CD4-positive, CD25-positive, alpha-beta regulatory T cell (primary cell): ENCODE results near the gene NEUROD4. TPM values are rescaled to one million over a fixed set of nuclear protein-coding genes. Genes with fewer than 3 reads are reported as not detected.

Source experiments
- ATAC-seq, 2 donors: fragments of 150-1000 bp; cut with Tn5 transposase; one replicate each; pipeline ENCODE4 v1.10.0; 2021; ENCODE audit warnings: low read depth in 2 of 2, moderate number of reproducible peaks in 2 of 2, moderate library complexity in 1 of 2
- DNase-seq, 3 donors: peaks; one replicate each; pipeline versions ENCODE4 v3.0.0 to v3.0.0-alpha.2; 2012 to 2022; ENCODE audit warnings: mixed read lengths in 1 of 3
- H3K27ac ChIP-seq: one replicate; pipeline ENCODE4 v1.7.0; 2013; ENCODE audit warnings: mild to moderate bottlenecking, low read length; ENCODE audit not compliant: insufficient read depth, poor library complexity, severe bottlenecking
- H3K27me3 ChIP-seq: one replicate; pipeline ENCODE4 v1.7.0; 2013; ENCODE audit warnings: low read length; ENCODE audit not compliant: control insufficient read depth, insufficient read depth
- H3K36me3 ChIP-seq: one replicate; pipeline ENCODE4 v1.7.0; 2013; ENCODE audit warnings: mild to moderate bottlenecking, low read length, moderate library complexity; ENCODE audit not compliant: control insufficient read depth, insufficient read depth
- H3K4me1 ChIP-seq: 2 replicates; pipeline ENCODE4 v1.7.0; 2013; ENCODE audit warnings: mild to moderate bottlenecking, low read length; ENCODE audit not compliant: insufficient read depth, control insufficient read depth, poor library complexity, severe bottlenecking
- H3K4me3 ChIP-seq: one replicate; pipeline ENCODE4 v1.7.0; 2013; ENCODE audit warnings: low read depth, mild to moderate bottlenecking, low read length, moderate library complexity
- H3K9me3 ChIP-seq, 2 experiments: 1 replicate in 1 of 2; 2 replicates in 1 of 2; pipeline ENCODE4 v1.7.0; 2013; ENCODE audit warnings: low read length in 2 of 2, mild to moderate bottlenecking in 1 of 2, moderate library complexity in 1 of 2; ENCODE audit not compliant: control insufficient read depth in 2 of 2
- H3K27ac Mint-ChIP-seq, 3 donors: one replicate each; pipeline ENCODE4 v1.8.0; 2020 to 2022; ENCODE audit warnings: mild to moderate bottlenecking in 3 of 3, mixed read lengths in 3 of 3, moderate library complexity in 2 of 3
- H3K27me3 Mint-ChIP-seq: one replicate; pipeline ENCODE4 v1.8.0; 2022; ENCODE audit warnings: mild to moderate bottlenecking, mixed read lengths
- H3K36me3 Mint-ChIP-seq: one replicate; pipeline ENCODE4 v1.8.0; 2020; ENCODE audit warnings: mixed read lengths
- H3K4me1 Mint-ChIP-seq, 4 donors: one replicate each; pipeline ENCODE4 v1.8.0; 2020 to 2022; ENCODE audit warnings: mixed read lengths in 4 of 4, mild to moderate bottlenecking in 1 of 4
- H3K4me3 Mint-ChIP-seq, 4 donors: one replicate each; pipeline ENCODE4 v1.8.0; 2020 to 2022; ENCODE audit warnings: mild to moderate bottlenecking in 4 of 4, mixed read lengths in 4 of 4, moderate library complexity in 3 of 4
- H3K9me3 Mint-ChIP-seq, 7 donors: one replicate each; pipeline ENCODE4 v1.8.0; 2020 to 2022; ENCODE audit warnings: mixed read lengths in 7 of 7, mild to moderate bottlenecking in 3 of 7, moderate library complexity in 2 of 7
- polyA plus RNA-seq, 4 donors: library from polyadenylated mRNA; unstranded; fragments of 300-500 nt; fragmentation: Illumina TruSeq; gene quantifications; one replicate each; pipeline ENCODE4 v1.2.3, GENCODE V29; 2021
- total RNA-seq: library from RNA; stranded (reverse); gene quantifications from one replicate; pipeline ENCODE4 v1.2.3, GENCODE V29; 2022

The NEUROD4 gene
- total and polyA plus RNA-seq, 5 donors from 2014 or later, result not detected

DNA sequence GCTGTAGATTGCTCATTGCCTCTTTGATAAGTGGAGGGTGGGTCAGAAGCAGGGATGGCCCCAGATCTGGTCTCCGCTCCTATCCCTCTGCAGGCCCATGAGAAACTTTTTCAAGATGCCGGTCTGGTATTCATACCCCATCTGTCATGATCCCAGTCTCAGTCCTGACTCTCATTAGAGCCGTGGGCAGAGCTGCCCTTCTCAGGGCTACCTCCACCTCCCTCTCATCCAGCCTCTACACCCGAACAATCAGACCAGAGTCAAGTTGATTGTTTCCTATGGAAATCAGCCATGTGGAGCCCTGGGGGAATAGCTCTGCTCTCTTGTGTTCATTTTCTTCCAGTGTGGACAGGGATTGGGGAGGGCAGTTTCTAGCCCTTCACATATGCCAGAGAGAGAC, 45.8 kb downstream of the NEUROD4 start:
- no peaks in the 10 kb centered on the region for H3K4me1 Mint-ChIP-seq
- ATAC-seq (no peak), DNase-seq (no peak)
- H3K4me3 Mint-ChIP-seq, result no peak overlapping the region
- Histone ChIP-seq H3K4me1 (no peaks in the 10 kb centered on the region), H3K9me3 (no peaks in the 10 kb centered on the region), H3K27me3 (peaks cover 25% of the 10 kb centered on the region), H3K27ac (no peak overlapping the region), H3K4me3 (no peak overlapping the region), H3K36me3 (no peaks in the 10 kb centered on the region)
- H3K27ac Mint-ChIP-seq, result no peak overlapping the region
- peaks cover 36% of the 10 kb centered on the region for H3K27me3 Mint-ChIP-seq
- no peaks in the 10 kb centered on the region for H3K9me3 Mint-ChIP-seq
- no peaks in the 10 kb centered on the region for H3K36me3 Mint-ChIP-seq

- no peaks in the 10 kb centered on the region for H3K36me3 ChIP-seq
- Mint-ChIP-seq H3K27ac (no peak overlapping the region), H3K4me1 (peaks cover 0 to 5% (median 3%) of the 10 kb centered on the region in 4 donors), H3K27me3 (peaks cover 30% of the 10 kb centered on the region), H3K9me3 (peaks cover 0 to 1% (median 0%) of the 10 kb centered on the region in 7 donors), H3K36me3 (no peaks in the 10 kb centered on the region), H3K4me3 (no peak overlapping the region)
- no peaks in the 10 kb centered on the region for H3K9me3 ChIP-seq
- H3K4me1 ChIP-seq, result no peaks in the 10 kb centered on the region
- peaks cover 12% of the 10 kb centered on the region for H3K27me3 ChIP-seq
- no peak overlapping the region for H3K27ac ChIP-seq
- DNase-seq, result no peak
- no peak overlapping the region for H3K4me3 ChIP-seq
- ATAC-seq, result no peak
Observed at GRCh38 chr12:55067701-55068100, 47.9 kb downstream of the NEUROD4 start.

DNA sequence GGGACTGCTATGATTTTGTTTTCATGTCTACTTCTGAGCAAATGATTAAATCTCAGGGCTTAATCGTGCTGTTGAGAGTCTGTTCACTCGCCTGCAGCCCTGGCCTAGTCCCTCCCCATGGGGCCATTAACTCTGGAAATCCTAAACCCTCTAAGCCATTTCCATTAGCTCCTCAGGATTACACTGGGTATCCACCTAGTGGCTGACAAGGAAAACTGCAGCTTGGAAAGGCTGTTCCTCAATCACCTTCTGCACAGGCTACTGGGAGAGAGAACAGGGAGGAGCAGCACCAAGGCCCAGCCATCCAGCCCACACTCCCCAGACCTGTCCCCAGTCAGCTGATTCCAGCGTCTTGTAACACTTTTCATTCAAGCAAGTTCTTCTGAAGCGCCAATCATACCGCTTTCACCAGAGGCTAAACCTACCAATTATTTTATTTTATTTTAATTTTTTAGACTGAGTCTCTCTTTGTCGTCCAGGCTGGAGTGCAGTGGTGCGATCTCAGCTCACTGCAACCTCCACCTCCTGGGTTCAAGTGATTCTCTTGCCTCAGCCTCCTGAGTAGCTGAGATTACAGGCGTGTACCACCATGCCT, 48.7 kb downstream of the NEUROD4 start:
- H3K4me3 Mint-ChIP-seq, result no peak overlapping the region
- H3K4me1 ChIP-seq, result no peaks in the 10 kb centered on the region
- H3K36me3 ChIP-seq, result no peaks in the 10 kb centered on the region
- H3K9me3 Mint-ChIP-seq, result peaks cover 0 to 1% (median 0%) of the 10 kb centered on the region in 7 donors
- H3K27ac Mint-ChIP-seq, result no peak overlapping the region
- H3K4me1 Mint-ChIP-seq, result peaks cover 0 to 5% (median 3%) of the 10 kb centered on the region in 4 donors
- peaks cover 24% of the 10 kb centered on the region for H3K27me3 Mint-ChIP-seq
- ATAC-seq (no peak), DNase-seq (peak in 2 of 3 donors; percentile 35 to 44)
- H3K9me3 ChIP-seq, result no peaks in the 10 kb centered on the region
- H3K27me3 ChIP-seq, result peaks cover 12% of the 10 kb centered on the region
- no peak overlapping the region for H3K4me3 ChIP-seq
- H3K36me3 Mint-ChIP-seq, result no peaks in the 10 kb centered on the region
- no peak overlapping the region for H3K27ac ChIP-seq

- peak overlapping the region in 1 of 4 donors; percentile 86 for H3K4me3 Mint-ChIP-seq
- Histone ChIP-seq H3K27ac (no peak overlapping the region), H3K9me3 (no peaks in the 10 kb centered on the region), H3K4me3 (no peak overlapping the region), H3K27me3 (peaks cover 5% of the 10 kb centered on the region), H3K4me1 (no peaks in the 10 kb centered on the region), H3K36me3 (no peaks in the 10 kb centered on the region)
- H3K36me3 Mint-ChIP-seq, result no peaks in the 10 kb centered on the region
- peak overlapping the region in 1 of 3 donors; percentile 91 for H3K27ac Mint-ChIP-seq
- DNase-seq (peak; percentile 43 to 78 (median 70)), ATAC-seq (peak; percentile 73 to 76)
- peaks cover 0 to 5% (median 3%) of the 10 kb centered on the region in 4 donors for H3K4me1 Mint-ChIP-seq
- peaks cover 0 to 1% (median 0%) of the 10 kb centered on the region in 7 donors for H3K9me3 Mint-ChIP-seq
- peaks cover 22% of the 10 kb centered on the region for H3K27me3 Mint-ChIP-seq
Observed at GRCh38 chr12:55072083-55072482, 52.3 kb downstream of the NEUROD4 start.

DNA sequence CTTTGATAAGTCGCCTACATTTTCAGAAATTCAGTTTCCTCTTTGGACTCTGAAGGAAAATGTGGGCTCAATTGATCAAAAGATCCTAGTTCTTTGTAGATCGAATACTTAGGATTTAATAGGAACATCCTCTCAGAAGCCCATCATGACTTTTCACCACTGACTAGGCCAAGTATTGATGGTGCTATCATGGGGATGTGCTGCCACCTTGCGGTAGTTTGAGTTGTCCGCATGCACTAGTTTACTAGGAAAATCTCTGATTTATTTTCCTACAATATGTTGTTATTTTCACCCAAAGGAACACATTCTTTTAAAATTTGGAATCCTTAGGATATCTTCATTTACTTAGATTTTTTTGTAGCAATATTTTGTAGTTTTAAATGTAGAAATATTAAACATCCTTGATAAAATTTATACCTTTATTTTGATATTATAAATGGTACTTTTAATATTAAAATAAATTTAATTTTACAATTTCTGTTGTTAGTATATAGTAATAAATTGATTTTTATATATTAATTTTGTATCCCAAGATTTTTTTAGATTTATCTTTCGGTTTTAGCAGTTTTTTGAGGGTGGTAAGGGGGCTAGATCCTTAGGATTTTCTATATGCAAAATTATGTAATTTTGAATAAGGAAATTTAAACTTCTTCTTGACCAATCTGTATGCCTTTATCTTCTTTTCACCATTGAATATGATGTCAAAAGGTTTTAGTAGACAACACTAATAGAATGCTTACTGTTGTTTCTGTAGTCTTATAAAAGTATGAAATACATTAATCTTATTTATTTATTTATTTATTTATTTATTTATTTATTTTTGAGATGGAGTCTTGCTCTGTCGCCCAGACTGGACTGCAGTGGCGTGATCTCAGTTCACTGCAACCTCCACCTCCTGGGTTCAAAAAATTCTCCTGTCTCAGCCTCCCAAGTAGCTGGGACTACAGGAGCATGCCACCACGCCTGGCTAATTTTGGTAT, 53.6 kb downstream of the NEUROD4 start:
- no peaks in the 10 kb centered on the region for H3K36me3 Mint-ChIP-seq

GRCh38 chr12:55074806-55075205, 55.0 kb downstream of the NEUROD4 start:
- DNase-seq (no peak), ATAC-seq (no peak)
- Histone ChIP-seq H3K9me3 (no peaks in the 10 kb centered on the region), H3K27ac (no peak overlapping the region), H3K27me3 (peaks cover 16% of the 10 kb centered on the region), H3K4me1 (no peaks in the 10 kb centered on the region), H3K4me3 (no peak overlapping the region), H3K36me3 (no peaks in the 10 kb centered on the region)
- Mint-ChIP-seq H3K27me3 (peaks cover 44% of the 10 kb centered on the region), H3K4me1 (peaks cover 0 to 5% (median 3%) of the 10 kb centered on the region in 4 donors), H3K4me3 (no peak overlapping the region), H3K36me3 (no peaks in the 10 kb centered on the region), H3K9me3 (peaks cover 0 to 1% (median 0%) of the 10 kb centered on the region in 7 donors), H3K27ac (no peak overlapping the region)

More for the DNA sequence above, 53.6 kb downstream of the NEUROD4 start:
- DNase-seq, result peak; percentile 66 to 83 (median 73)
- no peaks in the 10 kb centered on the region for H3K36me3 ChIP-seq
- Mint-ChIP-seq H3K27me3 (peaks cover 30% of the 10 kb centered on the region), H3K4me1 (peaks cover 0 to 5% (median 3%) of the 10 kb centered on the region in 4 donors), H3K9me3 (peaks cover 0 to 1% (median 0%) of the 10 kb centered on the region in 7 donors), H3K27ac (no peak overlapping the region), H3K4me3 (no peak overlapping the region)
- H3K27ac ChIP-seq, result no peak overlapping the region
- peaks cover 10% of the 10 kb centered on the region for H3K27me3 ChIP-seq
- no peaks in the 10 kb centered on the region for H3K9me3 ChIP-seq
- ATAC-seq, result peak; percentile 61 to 65
- H3K4me3 ChIP-seq, result no peak overlapping the region
- H3K4me1 ChIP-seq, result no peaks in the 10 kb centered on the region
